GM12874 (cell line): ENCODE results near the gene IFNW1.

ENCODE experiments used
- CTCF ChIP-seq: IDR thresholded peaks from 2 replicates; pipeline ENCODE4 v1.5.1; 2011; ENCODE audit warnings: low read depth, mild to moderate bottlenecking, control low read depth, low read length, moderate library complexity; ENCODE audit not compliant: insufficient read depth

Gene IFNW1

GRCh38 chr9:21097817-21098216 lies 43.8 kb downstream of the IFNW1 start:
- no peak for TF ChIP-seq CTCF

- TF ChIP-seq CTCF: no peak
Observed at GRCh38 chr9:21096901-21097255, 44.8 kb downstream of the IFNW1 start.

GRCh38 chr9:21096172-21096900 lies 45.3 kb downstream of the IFNW1 start:
- no peak for TF ChIP-seq CTCF

GRCh38 chr9:21095561-21095960 lies 46.1 kb downstream of the IFNW1 start:
- TF ChIP-seq CTCF: no peak
